NOMO-1 (cell line): ENCODE results near the gene LAMA5.
A peak's percentile ranks its signal among the peaks of the same experiment; 100 is the strongest.

Source experiments
- DNase-seq, 2 experiments: peaks; one replicate each; lab custom pipeline; 2025; ENCODE audit not compliant: unreplicated experiment in 2 of 2; lab: John Stamatoyannopoulos, UW

Gene LAMA5

GRCh38 chr20:62367136-62367632 lies at the start of gene LAMA5:
TSS of gene LAMA5 (minus strand) at chr20:62367312. CDS start at chr20:62367245, 67 bp downstream.
- DNase-seq: no peak

DNA sequence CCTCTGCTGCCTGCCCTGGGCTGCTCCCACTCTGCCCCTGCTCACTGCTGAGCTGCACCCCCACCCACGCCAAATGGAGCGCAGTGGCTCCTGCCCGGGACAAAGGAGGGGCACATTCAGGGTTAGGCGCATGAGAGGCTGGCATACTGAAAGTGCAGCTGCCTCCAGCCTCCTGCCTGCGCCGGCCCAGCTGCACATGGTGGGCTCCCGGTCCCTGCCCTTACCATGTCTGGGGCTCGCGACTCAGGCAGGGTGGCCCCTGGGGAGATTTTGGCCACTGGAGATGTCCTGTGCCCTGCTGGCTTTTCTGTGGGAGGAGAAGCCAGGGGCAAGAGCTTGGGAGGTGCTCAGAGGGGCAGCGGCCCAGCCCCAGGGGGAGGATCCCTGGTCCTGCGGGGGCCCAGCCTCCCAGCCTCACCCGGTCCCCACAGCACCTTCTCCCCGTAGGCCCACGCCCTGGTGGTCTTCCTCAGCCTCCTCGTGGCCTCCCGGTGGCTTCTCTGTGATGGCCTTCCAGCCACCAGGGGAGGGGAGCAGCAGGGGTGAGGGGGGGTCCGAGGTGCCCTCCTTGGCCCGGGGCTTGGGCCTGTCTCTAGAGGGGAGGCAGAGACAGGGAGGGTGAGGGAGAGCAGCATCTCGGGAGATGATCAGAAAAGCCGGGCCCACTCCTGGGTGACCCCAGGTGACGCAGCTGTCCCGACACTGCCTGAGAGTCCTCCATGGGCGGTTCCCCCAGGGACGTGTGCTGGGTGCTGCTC lies 48.4 kb upstream of the LAMA5 start:
- no peak for DNase-seq

GRCh38 chr20:62413896-62414481 lies 46.9 kb upstream of the LAMA5 start:
- peak in 1 of 2 experiments; percentile 3 for DNase-seq

GRCh38 chr20:62413025-62413570 lies 46.0 kb upstream of the LAMA5 start:
- DNase-seq: no peak

DNA sequence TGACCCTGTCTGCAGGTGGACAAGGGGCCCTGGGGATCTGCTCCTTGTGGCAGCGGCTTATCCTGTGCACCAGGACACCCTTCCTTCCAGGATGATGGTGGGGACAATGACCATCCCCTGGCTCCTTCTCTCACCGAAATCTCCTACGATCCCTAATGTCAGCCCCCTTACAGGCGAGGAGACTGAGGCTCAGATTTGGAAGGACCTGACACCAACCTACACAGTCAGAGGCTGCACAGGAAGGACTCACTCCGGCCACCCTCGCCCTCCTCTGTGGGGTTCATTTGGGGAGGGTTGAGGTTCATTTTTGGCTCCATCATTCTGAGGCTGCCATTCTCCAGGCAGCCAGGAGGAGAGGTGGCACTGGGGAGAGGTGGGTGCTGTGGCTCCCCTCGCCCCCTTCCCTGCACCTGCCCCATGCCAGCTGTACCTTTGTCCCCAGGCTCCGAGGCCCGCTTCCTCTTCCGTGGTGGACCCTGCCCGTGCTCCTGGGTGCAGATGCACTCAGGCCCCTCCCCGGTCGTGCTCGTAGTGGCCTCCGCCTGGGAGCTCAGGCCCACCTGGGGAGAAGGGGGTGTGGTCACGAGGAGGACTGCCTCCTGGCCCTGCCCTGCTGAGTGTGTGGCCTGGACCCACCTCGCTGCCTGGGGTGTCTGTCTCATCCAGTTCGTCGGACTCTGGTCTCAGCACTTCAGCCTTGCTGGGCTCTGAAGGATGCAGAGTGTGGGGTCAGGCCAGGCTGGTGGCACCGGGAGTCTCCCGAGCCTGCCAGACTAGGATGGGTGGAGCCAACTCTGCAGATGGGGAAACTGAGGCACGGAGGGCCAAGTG lies 45.3 kb upstream of the LAMA5 start:
- no peak for DNase-seq

DNA sequence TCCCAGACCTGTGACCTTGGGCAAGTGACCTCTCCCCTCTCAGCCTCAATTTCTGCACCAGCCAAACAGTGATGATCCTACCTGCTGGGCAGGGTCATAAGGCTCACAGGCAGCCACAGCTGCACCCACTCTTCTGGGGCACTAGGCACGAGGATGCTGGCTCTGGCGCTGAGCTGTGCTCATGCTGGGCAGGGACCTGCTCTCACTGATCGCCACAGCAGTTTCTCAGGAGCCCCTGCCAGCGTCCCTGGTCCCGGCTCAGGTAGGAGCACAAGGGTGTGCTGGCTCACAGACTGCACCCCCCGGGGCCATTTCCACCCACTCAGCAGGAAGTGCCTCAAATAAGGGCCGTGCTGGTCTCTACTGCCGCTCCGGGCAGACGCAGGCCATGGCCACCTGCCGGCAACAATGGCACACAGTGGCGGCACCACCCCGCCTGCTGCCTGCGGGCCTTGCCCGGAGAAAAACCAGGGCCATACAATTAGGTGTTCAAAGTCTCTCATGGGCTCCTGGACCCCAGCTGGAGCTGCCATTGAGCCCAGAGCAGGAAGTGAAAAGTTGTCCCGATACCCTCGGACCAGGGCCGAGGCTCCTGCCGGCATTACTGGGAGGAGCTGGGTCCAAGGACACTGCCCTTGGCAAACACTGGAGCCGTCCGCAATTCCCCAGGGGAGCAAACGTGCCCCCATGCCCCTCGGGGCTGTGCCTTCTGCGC lies 44.5 kb upstream of the LAMA5 start:
- DNase-seq: no peak

DNA sequence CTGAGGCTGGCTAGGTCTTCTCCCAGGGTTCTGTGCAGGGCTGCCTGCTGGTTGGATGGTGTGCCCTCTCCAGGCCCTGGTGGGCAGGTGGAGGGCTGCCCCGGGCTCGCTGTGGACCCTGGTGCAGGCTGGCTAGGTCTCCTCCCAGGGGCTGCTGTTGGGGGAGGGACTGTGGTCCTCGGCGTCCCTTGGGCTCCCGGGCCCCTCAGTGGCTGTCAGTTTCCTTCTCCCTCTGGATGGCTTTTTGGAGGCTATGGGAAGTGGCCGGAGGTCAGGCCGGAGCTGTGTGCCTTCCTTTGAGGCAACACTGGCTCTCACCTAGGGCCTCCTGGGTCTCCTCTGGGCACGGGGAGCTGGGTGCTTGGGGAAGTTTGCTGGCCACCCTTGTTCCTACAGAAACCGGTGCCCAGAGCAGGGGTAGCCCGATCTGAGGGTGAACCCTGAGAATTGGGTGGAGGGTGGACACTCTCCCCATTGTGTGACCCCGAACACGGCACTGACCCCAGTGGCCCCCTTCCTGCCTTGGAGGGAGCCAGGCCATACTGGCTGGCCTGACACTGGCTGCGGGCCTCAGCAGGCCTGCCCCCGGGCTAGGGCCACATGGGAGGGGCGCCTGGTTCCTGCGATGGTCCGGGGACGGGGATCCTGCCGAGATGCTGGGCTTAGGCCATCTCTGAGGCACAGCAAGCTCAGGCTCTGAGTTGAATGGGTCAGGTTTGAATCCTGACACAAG lies 43.8 kb upstream of the LAMA5 start:
- no peak for DNase-seq

GRCh38 chr20:62409931-62410745 lies 43.0 kb upstream of the LAMA5 start:
- peak in 1 of 2 experiments; percentile 10 for DNase-seq

GRCh38 chr20:62409086-62409853 lies 42.2 kb upstream of the LAMA5 start:
- no peak for DNase-seq

DNA sequence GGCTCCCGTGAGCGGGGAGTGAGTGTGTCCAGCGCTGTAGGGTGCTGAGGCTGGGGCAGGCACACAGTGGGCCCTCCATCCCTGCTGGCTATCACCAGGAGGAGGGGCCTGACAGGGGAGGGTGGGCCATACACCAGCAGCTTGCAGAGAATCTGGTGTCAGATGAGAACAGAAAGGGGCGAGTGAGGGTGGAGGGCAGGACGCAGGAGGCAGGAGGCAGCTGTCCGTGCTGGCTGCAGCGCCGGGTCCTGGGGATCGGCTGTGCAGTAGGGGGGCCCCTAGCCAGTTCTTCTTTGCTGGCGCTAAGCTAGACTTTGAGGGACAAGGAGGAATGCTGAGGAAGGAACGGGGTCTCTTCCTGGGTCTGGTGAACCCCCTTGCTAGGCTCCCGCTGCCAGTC lies 41.5 kb upstream of the LAMA5 start:
- DNase-seq: no peak

- DNase-seq: no peak
These were observed 40.9 kb upstream of the LAMA5 start for GRCh38 chr20:62408055-62408454.

DNA sequence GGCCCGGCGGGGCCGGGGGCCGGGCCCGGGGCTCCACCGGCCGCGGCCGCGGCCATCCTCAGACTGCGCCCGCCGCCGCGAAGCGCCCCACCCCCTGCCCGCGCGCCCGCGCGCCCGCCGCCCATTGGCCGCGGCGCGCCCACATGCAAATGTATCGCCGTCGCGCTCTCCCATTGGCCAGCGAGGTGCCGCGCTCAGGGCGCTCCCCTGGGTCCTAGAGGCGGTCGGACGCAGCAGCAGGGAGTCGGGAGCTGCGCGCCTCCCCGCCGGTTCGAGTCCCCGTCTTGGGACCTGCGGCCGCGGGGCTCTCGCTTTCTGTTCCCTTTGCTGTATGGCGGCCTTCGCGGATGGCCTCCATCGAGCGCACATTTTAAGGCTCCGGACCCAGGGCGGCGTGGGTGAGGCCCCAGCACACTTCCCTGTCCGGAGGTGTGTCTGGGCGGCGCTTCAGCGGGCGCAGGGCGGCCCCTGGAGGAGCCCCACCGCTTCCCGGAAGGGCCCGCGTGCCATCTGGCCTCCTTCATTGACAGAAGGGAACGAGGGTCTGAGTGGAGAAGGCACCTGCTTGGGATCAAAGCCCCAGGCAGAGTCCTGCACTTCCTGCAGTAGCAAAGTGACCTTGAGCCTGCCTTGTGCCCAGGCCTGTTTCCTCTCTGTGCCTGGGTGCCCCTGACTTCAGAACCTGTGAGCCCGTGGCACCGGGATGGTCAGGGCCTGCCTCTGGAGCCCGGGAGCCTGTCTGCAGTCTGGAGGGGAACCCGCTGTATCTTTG lies 40.3 kb upstream of the LAMA5 start, which contains the start of gene CABLES2:
Gene CABLES2, minus strand, starts transcription at position 65 of the 772 bp plus-strand sequence. Its CDS starts 9 bp downstream, at position 56.
- DNase-seq: peak; percentile 92 to 95

DNA sequence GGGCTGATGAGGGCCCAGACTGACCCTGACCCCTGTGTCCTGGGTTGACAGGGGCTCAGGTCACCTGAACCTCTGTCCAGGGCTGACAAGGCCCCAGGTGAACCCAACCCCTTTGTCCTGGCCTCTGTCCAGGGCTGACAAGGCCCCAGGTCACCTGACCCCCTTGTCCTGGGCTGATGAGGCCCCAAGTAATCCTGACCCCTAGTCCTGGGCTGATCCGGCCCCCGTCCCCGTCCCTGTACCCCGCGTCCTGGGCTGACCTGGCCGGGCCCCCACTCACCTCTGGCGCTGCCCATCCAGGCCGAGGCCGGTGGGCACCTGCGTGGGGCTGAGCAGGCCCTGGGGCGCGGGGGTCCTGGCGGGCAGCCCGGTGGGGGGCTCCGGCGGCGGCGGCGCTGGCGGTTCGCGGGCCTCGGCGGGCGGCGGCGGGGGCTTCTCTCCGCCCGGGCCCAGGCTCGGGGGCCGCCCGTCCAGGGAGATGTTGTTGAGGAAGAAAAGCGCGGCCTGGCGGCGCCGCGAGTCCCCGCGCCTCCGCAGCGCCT lies 39.6 kb upstream of the LAMA5 start:
- DNase-seq: no peak

DNA sequence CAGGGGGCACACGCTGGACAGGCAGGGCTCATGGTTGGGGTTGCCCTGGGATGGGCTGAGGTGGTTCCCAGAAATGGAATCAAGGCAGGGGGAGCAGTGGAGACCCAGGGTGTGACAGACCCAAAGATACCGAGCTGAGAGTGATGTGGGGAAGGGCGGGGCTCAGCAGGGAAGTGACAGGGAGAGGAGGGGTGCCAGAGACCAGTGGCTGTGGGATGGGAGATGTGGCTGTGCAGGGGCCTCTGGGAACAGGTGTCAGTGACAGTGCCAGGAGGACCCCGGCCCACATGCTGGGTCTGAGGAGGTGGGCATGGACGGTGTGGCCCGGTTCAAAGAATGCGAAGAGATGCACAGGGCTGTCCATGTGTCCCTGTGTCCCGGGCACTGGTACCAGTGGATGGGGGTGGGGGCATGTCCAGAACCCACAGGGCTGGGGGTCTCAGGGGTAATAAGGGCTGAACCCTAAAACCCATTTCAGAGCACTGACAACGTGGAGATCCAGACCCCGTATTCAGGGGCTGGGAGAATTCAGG lies 38.9 kb upstream of the LAMA5 start:
- no peak for DNase-seq

- DNase-seq: peak; percentile 5 to 21
These were observed 38.2 kb upstream of the LAMA5 start for GRCh38 chr20:62405108-62405980.

GRCh38 chr20:62404761-62405107 lies 37.6 kb upstream of the LAMA5 start:
- no peak for DNase-seq
